ENCODE results near the gene ADRA2C.

Gene ADRA2C

DNA sequence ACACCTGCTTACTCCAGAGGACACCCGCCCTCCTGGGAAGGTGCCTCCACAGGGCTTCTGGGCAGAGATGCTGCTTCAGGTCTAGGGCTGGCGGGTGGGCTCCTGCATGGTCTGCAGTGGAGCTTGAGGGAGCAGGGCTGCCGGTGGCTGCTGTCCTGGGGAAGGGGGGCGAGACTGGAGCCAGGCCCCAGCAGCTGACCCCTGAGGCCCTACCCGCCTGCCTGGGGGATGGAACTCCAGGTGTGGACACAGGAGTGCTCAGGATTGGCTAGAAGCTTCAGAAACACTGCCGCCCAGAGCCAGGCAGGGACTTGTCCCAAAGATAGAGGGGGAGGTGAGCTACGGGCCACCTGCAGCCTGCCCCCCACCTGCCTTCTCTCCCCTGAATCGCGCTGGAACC is 33.0 kb upstream of the ADRA2C start:
- no peak for DNase-seq

DNA sequence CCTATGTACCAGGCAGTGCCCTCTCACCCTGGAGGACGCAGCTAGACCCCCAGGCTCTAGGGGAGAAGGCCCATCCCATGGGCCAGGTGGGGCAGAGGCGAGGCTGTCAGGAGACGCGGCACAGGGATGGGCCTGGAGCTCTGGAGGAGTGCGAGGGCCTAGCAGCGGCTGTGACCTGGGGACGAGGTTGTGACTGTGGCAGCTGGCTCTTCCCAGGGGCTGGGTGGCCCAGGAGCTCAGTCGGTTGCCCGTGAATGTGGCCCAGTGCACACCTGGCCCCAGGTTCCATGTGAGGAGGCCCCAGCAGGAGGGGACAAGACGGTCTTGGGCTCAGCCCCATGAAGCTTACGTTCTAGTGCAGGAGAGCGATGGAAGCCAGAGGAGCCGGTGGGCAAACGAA is 31.0 kb upstream of the ADRA2C start:
- DNase-seq = no peak

DNA sequence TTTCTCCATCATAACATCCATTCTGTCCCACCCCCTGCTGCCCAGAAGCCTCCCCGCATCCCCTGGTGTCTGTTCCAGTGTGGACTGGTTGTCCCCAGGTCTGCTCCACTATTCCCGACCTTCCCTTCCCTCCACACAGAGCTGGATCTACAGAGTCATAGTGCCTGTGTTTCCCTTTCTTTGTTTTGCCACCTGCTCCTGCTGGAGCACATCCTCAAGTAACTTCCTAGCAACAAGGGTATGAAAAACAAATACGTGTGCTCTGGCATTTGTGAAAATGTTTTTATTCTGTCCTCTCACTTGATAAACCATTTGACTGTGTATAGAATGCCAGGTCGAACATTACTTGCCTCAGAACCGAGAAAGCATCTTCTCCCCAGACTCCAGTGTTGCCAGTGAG is 29.9 kb upstream of the ADRA2C start:
- DNase-seq = no peak

DNA sequence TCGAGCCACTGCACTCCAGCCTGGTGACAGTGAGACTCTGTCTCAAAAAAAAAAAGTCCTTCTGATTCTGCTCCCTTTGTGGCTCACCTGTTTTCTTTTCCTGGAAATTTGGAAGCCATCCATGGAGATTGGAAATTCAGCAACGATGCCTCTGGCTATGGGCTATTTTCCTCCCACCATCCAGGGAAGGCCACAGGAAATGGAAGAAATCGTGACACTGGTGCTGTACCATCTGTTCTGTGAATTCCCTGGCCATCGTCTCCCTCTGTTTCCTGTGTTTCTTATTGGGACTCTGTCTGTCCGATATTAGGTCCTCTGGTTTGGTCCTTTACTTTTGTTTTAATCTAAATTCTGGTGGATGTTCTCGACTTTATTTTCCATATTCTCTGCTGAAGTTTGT is 29.4 kb upstream of the ADRA2C start:
- DNase-seq = no peak

DNA sequence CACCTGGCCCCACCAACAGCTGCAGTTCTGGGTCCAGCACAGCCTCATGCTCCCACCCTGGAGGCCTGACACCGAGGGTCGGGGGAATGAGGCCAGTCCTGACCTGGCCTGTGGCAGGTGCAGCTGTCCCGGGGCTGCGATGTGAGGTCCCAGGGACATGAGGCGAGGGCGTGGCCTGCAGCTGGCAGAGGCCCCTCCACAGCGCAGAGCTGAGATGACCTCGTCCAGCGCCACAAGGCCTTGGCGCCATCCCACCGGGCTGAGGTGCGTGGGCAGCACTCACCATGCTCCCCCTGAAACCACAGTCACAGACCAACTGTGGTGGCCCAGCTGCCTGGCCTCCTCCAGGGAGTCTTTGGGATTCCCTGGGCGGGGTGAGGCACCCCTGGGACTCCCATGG is 26.6 kb upstream of the ADRA2C start:
- no peak for DNase-seq

DNA sequence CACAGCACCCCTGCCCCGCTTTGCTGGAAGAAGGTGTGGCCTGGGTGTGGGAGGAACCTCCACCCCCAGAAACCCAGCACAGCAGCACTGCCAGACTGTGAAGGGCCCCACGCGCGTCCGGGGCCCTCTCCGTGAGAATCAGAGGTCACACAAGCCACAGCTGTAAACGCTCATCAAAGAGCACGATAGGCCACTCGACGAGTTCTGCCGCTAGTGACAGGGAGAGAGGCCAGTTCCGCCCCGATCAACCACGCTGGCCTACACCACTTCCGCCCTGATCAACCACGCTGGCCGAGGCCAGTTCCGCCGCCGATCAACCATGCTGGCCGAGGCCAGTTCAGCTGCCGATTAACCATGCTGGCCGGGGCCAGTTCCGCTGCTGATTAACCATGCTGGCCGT is 25.9 kb upstream of the ADRA2C start:
- DNase-seq = no peak

GRCh38 chr4:3741217-3742011 is 24.8 kb upstream of the ADRA2C start:
- no peak for DNase-seq

DNA sequence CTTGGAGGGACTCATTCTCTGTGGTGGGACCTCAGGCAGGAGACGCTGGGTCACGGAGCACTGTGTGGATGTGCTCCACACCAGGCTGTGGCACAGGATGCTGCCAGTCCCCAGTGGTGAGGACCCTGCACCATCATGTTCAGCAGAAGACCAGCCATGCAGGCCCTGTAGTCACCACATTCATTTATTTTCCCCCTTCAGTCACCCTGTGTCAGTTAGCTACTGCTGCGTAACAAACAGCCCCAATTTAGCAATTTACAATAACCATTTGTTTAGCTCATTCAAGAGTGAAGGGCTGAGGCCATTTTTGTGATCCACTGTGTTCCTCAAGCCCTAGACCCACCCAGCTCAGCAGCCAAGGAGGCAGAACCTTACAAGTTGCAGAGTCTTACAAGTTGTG is 23.6 kb upstream of the ADRA2C start:
- no peak for DNase-seq

GRCh38 chr4:3744232-3744631 is 22.0 kb upstream of the ADRA2C start:
- DNase-seq = no peak

DNA sequence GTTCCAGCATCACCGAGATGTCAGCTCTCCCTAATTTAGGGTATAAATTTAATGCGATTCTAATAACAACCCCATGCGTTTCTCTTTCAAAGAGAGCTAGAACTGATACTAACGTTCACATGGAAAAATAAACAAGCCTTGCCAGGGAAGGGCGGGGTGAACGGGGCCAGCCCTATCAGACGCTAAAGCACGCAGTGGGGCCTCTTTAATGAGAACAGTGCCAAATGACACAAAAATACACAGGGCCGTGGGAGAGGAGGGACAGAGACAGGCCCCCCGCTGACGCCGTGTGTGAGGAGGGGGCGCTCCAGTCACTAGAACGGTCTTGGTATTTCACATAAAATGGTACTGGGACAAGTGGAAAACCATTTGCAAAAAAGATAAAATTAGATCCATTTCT is 21.3 kb upstream of the ADRA2C start:
- DNase-seq = no peak

DNA sequence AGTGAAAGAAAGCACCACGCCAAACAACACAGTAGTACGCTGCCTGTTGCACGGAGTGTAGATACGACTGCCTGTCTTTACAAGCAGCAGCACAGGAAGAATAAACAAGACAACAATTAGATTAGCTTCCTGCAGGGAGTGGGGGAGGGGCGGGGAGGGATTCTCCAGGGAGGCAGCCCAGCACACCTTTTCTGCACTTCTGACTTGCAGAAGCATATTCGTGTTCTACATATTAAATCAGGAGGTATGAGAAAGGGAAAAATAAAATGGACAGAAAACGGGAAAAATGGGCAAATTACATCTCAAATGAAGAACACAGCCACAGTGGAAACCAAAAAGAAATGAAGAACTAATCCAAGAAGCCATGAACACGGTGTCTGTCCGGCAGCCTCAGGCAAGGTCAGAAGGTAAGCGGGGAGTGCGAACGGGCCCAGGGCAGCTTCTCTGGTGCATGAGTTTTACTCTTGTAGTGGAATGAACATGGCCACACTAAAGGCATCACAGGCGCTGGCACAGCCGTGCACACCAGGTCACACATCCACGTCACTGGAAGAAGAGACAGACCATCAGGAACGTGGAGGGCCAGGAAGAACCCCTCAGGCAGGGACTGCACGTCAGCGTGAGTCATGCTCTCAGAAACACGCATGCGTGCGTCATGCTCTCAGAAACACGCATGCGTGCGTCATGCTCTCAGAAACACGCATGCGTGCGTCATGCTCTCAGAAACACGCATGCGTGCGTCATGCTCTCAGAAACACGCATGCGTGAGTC is 20.1 kb upstream of the ADRA2C start:
- DNase-seq = no peak

- no peak for DNase-seq
Measured at GRCh38 chr4:3746701-3747580, 19.2 kb upstream of the ADRA2C start.

DNA sequence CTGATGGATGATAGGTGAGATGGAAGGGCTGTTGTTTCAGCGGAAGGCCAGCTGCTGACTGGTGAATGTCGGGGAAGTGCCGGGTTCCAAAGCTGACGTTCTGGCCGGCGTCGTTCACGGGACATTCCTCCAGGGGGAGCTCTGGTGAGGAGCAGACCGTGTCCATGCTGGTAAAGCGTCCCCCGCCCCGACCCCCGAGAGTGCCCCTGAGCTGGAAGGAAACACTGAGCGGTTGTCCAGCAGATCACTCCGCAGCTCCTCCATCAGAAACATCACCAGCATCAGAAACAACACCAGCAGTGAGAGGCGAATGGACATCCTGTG is 18.6 kb upstream of the ADRA2C start:
- peak in 3 of 4 experiments; percentile 3 to 15 (median 9) for DNase-seq

DNA sequence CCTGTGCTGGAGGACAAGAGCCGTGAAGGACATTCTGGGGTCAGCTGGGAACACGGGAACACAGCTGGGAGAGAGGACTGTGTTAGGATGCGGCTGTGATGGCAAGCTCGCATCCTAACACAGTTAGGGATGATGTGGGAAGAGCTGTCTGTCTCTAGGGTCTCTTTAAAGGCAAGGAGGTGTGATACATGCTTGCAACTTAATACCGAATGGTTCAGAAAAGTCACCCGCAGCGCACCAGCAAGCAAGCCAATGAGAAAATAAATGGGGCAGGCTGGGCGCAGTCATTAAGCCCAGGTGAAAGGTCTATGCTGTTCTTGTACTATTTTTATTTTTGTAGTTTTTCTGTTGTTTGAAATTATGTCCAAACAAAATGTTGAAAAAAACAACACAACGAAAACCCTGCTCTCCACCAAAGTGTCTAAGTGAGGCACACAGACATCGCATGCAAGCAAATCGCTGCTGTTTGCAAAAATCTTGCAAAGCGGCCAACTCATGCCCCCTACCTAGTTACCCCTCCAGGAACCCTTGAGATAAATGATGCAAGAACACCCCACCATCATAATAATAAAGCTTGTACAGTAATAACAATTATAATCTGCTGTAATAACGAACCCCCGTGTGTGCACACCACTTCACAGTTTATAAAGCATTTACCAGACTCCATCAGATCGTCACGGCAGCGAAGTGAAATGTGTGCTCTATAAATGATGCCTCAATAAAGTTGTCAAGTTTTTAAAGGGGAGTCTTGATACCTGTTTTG is 17.9 kb upstream of the ADRA2C start:
- no peak for DNase-seq

DNA sequence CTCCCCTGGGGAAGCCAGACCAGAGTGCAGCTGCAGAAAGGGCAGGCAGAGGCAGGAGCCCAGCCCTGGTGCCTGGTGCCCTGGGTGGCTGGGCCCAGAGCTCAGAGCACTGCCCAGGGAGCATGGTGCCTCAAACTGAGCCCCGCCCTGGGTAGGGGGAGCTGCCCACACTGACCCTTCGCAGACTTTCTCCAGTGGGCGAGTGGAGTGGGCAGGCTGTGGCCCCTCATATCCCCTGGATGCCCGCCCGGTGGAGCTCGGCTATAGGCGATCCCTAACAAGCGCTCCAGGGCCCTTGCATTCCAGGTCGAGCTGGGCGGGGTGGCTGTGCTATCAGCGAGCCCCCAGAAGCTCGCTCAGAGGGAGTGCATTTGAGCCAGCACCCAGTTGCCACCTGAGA is 17.1 kb upstream of the ADRA2C start:
- no peak for DNase-seq

DNA sequence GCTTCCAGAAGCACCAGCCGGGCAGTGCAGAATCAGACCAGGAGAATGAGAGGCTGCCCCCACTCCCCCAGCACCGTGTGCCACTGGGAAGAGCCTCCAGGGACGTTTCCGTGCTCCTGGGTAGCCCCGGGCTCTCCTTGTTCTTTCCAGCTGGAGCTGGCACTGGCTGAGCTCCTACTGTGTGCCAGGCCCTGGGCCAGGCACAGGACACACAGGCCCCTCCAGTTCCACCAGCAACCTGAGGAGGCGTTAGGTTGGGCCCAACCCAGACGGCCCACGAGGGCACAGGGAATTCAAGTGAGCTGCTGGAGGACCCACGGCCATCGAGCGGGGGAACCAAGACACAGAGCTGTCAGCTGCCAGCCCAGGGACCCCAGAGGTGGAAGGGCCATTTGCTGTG is 15.9 kb upstream of the ADRA2C start:
- DNase-seq = no peak

DNA sequence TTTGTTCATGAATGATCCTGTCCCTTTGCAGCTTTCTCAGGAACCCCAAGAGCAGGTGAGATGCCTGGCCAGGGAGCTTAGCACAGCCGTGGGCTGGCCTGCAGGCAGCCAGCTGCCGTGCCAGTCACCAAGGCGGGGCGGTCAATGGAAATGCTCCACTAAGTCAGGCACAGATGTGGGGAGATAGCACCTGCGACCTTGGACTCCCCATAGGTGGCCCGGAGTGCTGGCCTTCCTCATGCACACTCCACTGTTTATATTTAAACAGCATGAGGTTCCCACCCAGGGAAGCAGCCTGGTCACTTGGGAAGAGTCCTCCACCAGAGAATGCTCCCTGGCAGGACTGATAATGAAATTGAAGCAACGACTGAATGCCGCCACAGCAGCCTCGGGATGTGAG is 14.2 kb upstream of the ADRA2C start:
- no peak for DNase-seq

GRCh38 chr4:3753726-3754412 is 12.3 kb upstream of the ADRA2C start:
- DNase-seq = no peak

DNA sequence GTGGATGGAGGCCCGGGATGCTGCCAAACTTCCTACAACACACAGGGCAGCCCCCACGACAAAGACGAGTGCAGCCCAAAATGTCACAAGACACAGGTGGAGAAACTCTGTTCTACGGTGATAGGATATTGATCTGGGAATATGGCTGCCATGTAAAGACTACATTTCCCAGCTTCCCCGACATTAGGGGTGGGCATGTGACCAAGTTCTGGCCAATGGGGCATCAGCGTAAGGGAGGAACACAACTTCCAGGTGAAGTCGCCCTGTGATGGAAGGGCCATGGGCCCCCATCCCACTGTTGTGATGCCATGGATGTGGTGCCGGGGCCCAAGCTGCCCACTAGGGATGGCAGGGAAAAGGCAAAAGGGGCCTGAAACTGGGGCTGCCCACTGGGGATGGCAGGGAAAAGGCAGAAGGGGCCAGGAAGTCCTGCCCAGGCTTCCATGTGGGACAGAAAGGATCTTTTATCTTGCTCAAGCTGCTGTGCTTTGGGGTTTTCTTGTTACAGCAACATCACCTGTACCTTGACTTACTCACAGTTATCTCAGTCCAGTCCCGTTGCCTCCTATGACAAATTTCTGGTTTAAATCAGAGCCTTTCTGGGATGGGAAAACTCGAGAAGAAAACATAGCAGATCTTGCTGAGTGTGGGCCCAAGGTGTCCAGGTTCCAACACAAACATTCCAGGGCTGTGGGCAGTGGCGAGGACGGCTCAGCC is 9.7 kb upstream of the ADRA2C start:
- DNase-seq = no peak

DNA sequence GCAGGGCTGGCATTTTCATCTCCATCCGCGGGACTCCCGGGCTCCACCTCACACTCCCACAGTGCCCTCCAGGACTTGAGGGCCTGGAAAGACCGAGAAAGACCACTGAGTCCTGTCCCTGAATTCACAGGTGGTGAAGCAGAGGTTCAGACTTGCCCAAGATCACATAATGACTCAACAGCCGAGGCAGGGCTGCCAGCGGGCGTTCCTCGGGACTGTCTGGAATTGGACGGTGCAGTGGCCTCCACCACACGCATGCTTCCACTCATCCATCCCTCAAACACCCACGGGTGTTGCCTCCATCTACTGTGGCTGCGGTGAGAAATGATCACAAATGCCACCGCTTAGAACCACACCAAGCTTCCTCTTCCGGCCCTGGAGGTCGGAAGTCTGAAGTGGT is 6.9 kb upstream of the ADRA2C start:
- no peak for DNase-seq

DNA sequence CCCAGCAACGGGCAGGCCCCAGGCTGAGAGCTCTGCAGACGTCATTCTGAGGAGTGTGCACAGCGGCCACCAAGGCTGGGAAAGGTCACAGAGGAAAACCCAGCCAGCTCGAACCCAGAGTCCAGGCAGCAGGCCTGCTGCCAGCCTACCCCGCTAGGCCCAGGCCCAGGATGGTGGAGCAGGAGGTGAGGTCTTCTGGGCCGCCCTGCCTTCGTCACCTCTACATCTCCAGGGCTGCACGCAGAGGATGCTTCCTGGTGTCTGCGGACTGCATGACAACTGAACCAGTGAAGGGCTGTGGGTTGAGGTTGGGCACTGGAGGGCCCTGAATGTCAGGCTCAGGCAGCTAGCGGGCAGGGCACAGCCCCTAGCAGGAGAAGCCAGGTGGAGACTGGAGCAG is 5.8 kb upstream of the ADRA2C start:
- no peak for DNase-seq

Data from suppressor macrophage (primary cell).